GM23248 (cell line): ENCODE measurements around the gene APBA1. TPM values are rescaled to one million over a fixed set of nuclear protein-coding genes. Genes with fewer than 3 reads are reported as not detected.

Source experiments
- DNase-seq: peaks from one replicate; pipeline ENCODE4 v3.0.0-alpha.2; 2015
- H2AFZ ChIP-seq: fragments of 200-600 bp; sonication (generic); 2 replicates; pipeline ENCODE4 v1.6.1; 2016; ENCODE audit warnings: antibody characterized with exemption
- H3F3A ChIP-seq: fragments of 200-600 bp; sonication (generic); 2 replicates; pipeline ENCODE4 v1.6.1; 2016; ENCODE audit warnings: mild to moderate bottlenecking, antibody characterized with exemption, mixed run types; ENCODE audit not compliant: insufficient read depth
- H3K27ac ChIP-seq: fragments of 200-600 bp; sonication (generic); 2 replicates; pipeline ENCODE4 v1.5.1; 2016; ENCODE audit warnings: mild to moderate bottlenecking
- H3K27me3 ChIP-seq: fragments of 200-600 bp; sonication (generic); replicated peaks from 2 replicates; pipeline ENCODE4 v1.6.1; 2016; ENCODE audit warnings: mild to moderate bottlenecking; ENCODE audit not compliant: insufficient read depth
- H3K36me3 ChIP-seq: fragments of 200-600 bp; sonication (generic); 2 replicates; pipeline ENCODE4 v1.6.1; 2016; ENCODE audit warnings: low read depth, mild to moderate bottlenecking
- H3K4me1 ChIP-seq: fragments of 200-600 bp; sonication (generic); 2 replicates; pipeline ENCODE4 v1.6.1; 2016; ENCODE audit warnings: mild to moderate bottlenecking; ENCODE audit not compliant: insufficient read depth
- H3K4me2 ChIP-seq: fragments of 200-600 bp; sonication (generic); one replicate; pipeline ENCODE4 v1.6.1; 2016; ENCODE audit warnings: mild to moderate bottlenecking; ENCODE audit not compliant: unreplicated experiment
- H3K4me3 ChIP-seq: fragments of 200-600 bp; sonication (generic); 2 replicates; pipeline ENCODE4 v1.5.1; 2016; ENCODE audit warnings: mild to moderate bottlenecking
- H3K79me2 ChIP-seq: fragments of 200-600 bp; sonication (generic); 2 replicates; pipeline ENCODE4 v1.6.1; 2016; ENCODE audit warnings: mild to moderate bottlenecking; ENCODE audit not compliant: insufficient read depth
- H3K9ac ChIP-seq: fragments of 200-600 bp; sonication (generic); 2 replicates; pipeline ENCODE4 v1.6.1; 2016; ENCODE audit warnings: mild to moderate bottlenecking
- H3K9me2 ChIP-seq: fragments of 200-600 bp; sonication (generic); 2 replicates; pipeline ENCODE4 v1.6.1; 2016; ENCODE audit warnings: mixed run types, mild to moderate bottlenecking, moderate library complexity; ENCODE audit not compliant: insufficient read depth
- H3K9me3 ChIP-seq: fragments of 200-600 bp; sonication (generic); one replicate; pipeline ENCODE4 v1.6.1; 2017; ENCODE audit warnings: low read depth
- H4K20me1 ChIP-seq: fragments of 200-600 bp; sonication (generic); 2 replicates; pipeline ENCODE4 v1.6.0; 2016; ENCODE audit not compliant: insufficient read depth
- EZH2 ChIP-seq: fragments of 200-600 bp; sonication (generic); IDR thresholded peaks from 2 replicates; pipeline ENCODE4 v1.6.1; 2018; ENCODE audit warnings: antibody characterized with exemption, mild to moderate bottlenecking; ENCODE audit not compliant: insufficient read depth, poor library complexity, severe bottlenecking
- EZH2phosphoT487 ChIP-seq: fragments of 200-600 bp; sonication (generic); IDR thresholded peaks from 2 replicates; pipeline ENCODE4 v1.6.1; 2018; ENCODE audit warnings: antibody characterized with exemption, moderate library complexity, mild to moderate bottlenecking, low read depth; ENCODE audit not compliant: insufficient read depth
- WGBS, 2 experiments: methylation state at CpG; one replicate each; pipeline ENCODE4 v1.1.6; 2015 to 2017; ENCODE audit warnings: low lambda C conversion rate in 2 of 2, low coverage in 1 of 2; ENCODE audit errors: missing lambda C conversion rate in 2 of 2; 5-methylcytosine and 5-hydroxymethylcytosine counted together
- in situ Hi-C: fragments of 300-500 bp; cut with MboI; formaldehyde crosslinking; loops from 2 replicates; pipeline ENCODE4 v1.15.0; 2020
- polyA plus RNA-seq: library from polyadenylated mRNA; unstranded; fragments of >200 nt; fragmentation: Nextera tagmentation; extraction: Ambion mirVana; gene quantifications from 2 replicates; pipeline ENCODE4 v1.2.1, GENCODE V29; 2016
- total RNA-seq: library from RNA; depleted of rRNA; stranded (reverse); fragments of >200 nt; shearing (Covaris generic); gene quantifications from 2 replicates; pipeline ENCODE4 v1.2.3, GENCODE V29; 2014

The APBA1 gene
- total and polyA plus RNA-seq, 2 experiments from 2014 or later: 0.93 to 11.3 TPM

DNA sequence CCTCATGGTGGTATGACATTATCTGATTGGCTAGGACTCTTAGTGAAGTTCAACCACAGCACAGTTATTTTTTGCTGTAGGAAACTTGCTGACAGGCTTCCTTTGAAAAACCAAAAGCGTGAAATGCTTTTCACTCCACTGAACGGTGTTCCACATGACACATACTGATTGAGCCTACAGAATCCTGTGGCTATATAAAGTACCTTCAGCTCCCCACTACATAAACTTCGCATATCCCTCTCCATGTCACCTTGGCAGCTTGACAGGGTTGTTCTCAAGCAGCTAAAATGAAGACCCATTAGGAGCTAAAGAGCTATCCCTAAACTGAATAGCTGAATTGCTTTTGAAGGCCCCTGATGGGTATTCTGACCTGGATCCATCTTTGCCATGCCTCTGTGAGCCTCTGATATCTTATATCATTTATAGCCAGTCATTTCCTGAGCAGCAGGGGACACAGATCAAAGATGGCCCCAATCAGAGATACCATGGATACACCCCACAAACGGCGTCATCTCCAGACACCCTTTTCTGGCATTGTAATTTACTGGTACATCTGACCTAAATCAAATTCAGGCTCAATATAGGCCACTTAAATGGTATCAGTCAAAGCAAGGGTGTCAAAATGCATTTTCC, 91.5 kb downstream of the APBA1 start:
- peaks cover 18% of the 10 kb centered on the region for H3F3A ChIP-seq
- no peaks in the 10 kb centered on the region for H3K9me3 ChIP-seq
- no peak overlapping the region for H2AFZ ChIP-seq
- no peak overlapping the region for H3K9ac ChIP-seq
- no peak for DNase-seq
- no peak overlapping the region for H3K4me2 ChIP-seq
- TF ChIP-seq EZH2phosphoT487: no peak
- TF ChIP-seq EZH2: no peak
- no peaks in the 10 kb centered on the region for H3K27me3 ChIP-seq
- no peaks in the 10 kb centered on the region for H4K20me1 ChIP-seq
- H3K27ac ChIP-seq: no peak overlapping the region
- H3K36me3 ChIP-seq: no peaks in the 10 kb centered on the region
- no peak overlapping the region for H3K4me3 ChIP-seq
- H3K9me2 ChIP-seq: no peaks in the 10 kb centered on the region
- H3K4me1 ChIP-seq: peaks cover 28% of the 10 kb centered on the region
- WGBS, 2 experiments: 92 to 96% methylated on average over 5 of the region's 5 CpGs
- H3K79me2 ChIP-seq: no peaks in the 10 kb centered on the region
- in situ Hi-C loops: no loop called here

DNA sequence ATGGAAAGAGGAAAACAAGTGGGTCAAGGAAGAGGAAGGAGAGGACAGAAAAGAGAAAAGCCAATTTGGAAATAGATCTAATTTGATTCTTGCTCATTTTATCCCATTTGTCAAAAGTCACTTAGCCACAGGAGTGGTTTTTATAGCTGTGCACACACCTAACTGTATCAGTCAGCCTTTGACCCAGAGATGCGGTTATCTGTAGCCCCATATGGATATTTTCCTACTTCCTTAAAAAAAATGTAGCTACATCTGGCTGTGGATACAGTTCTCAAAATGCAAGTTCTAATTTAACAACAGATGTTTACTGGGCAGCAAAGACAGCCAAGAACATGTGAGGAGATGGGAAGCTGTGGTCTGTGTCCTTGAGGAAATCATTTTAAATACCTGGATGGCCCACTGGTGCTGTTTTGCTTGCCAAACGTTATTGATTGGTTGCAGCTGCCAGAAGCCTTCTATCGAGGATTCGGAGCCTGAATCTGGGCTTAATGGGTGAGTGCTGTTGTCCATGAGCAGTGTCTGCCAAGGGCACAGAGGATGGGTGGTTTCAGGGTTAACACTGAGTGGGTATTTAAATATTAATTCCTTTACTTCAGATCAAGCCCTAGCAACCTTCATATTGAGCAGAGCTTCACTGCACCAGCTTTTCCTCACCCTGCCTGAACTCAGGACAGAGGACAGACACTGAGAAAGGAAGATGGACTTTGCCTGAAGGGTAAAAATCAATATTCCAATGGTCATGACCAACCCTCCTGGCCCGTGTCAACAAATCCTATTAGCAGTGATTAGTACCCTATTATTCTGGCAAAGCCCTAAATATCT, 92.2 kb downstream of the APBA1 start:
- TF ChIP-seq EZH2phosphoT487 (no peak), EZH2 (no peak)
- H3K4me2 ChIP-seq: no peak overlapping the region

DNA sequence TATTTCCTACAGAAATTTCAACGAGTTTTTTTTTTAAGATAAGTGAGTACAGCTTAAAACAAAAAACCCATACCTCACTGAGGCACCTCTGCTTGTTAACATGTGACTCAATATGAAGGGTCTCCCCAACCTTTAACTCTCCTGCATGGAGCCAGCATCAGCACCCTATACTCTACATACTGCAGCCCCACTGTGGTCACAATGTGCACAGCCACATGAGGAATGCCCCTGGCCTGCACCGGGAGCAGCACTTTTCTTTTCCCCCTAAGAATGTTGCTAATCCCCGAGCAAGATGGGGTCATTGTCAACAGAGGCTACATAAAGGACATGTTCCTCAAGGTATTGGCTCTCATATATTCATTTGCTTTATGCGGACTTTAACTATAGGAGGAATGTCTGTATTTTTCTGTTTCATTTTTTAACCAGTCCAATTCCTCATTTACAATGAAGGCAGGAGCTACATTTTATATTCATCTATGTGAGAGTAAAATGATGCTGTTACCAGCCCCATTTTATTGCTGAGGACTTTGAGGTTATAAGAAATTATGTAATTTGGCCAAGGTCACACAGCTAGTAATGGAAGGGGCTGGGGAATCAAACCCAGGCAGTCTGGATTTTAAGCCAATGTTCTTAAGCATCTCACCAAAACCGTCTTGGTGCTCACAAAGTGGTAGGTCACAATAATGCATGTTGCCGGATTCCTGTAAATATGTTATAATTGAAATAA, 93.0 kb downstream of the APBA1 start:
- Histone ChIP-seq H3F3A (peaks cover 3% of the 10 kb centered on the region), H3K9me2 (no peaks in the 10 kb centered on the region), H3K36me3 (no peaks in the 10 kb centered on the region), H4K20me1 (no peaks in the 10 kb centered on the region), H3K27me3 (no peaks in the 10 kb centered on the region), H3K4me1 (peaks cover 17% of the 10 kb centered on the region), H3K27ac (no peak overlapping the region), H3K9me3 (no peaks in the 10 kb centered on the region), H3K79me2 (no peaks in the 10 kb centered on the region), H3K9ac (no peak overlapping the region), H2AFZ (no peak overlapping the region), H3K4me3 (no peak overlapping the region), H3K4me2 (no peak overlapping the region)
- TF ChIP-seq EZH2 (no peak), EZH2phosphoT487 (no peak)
- DNase-seq: no peak
- in situ Hi-C loops: no loop called here
- WGBS, 2 experiments: 96% methylated on average over 6 of the region's 6 CpGs

More for the DNA sequence above, 92.2 kb downstream of the APBA1 start:
- no peak overlapping the region for H3K9ac ChIP-seq
- H3K27me3 ChIP-seq: no peaks in the 10 kb centered on the region
- no peaks in the 10 kb centered on the region for H4K20me1 ChIP-seq
- no peak overlapping the region for H3K4me3 ChIP-seq
- in situ Hi-C loops: no loop called here
- DNase-seq: no peak
- H3F3A ChIP-seq: peaks cover 11% of the 10 kb centered on the region
- no peaks in the 10 kb centered on the region for H3K79me2 ChIP-seq
- no peak overlapping the region for H3K27ac ChIP-seq
- no peaks in the 10 kb centered on the region for H3K9me2 ChIP-seq
- no peaks in the 10 kb centered on the region for H3K36me3 ChIP-seq
- peaks cover 23% of the 10 kb centered on the region for H3K4me1 ChIP-seq
- no peak overlapping the region for H2AFZ ChIP-seq
- no peaks in the 10 kb centered on the region for H3K9me3 ChIP-seq
- 67 to 70% methylated on average over 5 of the region's 5 CpGs for WGBS, 2 experiments

DNA sequence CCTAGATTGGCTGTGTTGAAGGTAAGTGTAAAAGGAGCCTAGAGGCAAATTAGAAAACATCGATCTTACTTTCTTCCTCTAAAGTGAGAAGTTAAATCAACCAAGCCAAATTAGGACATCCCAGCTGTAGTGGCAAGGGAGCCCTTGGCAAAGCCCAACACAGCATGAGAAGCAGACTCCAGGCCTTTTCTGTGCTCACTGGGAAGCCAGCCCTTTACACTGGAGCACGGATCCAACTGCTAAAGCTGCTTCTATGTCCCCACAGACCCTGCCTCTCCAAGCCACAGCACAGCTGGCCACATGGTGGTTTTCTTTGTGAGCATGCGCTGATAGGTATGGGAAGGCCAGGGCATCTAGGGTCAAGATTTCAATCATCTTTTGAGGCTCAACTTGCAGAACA, 94.1 kb downstream of the APBA1 start:
- Histone ChIP-seq H3K36me3 (no peaks in the 10 kb centered on the region), H3K4me1 (peaks cover 19% of the 10 kb centered on the region), H3K27ac (no peak overlapping the region), H4K20me1 (no peaks in the 10 kb centered on the region), H2AFZ (no peak overlapping the region), H3K4me2 (no peak overlapping the region), H3K9me2 (no peaks in the 10 kb centered on the region), H3K9me3 (no peaks in the 10 kb centered on the region), H3K4me3 (no peak overlapping the region), H3K79me2 (no peaks in the 10 kb centered on the region), H3K9ac (no peak overlapping the region), H3F3A (no peaks in the 10 kb centered on the region), H3K27me3 (no peaks in the 10 kb centered on the region)
- 35 to 37% methylated on average over 3 of the region's 3 CpGs for WGBS, 2 experiments
- TF ChIP-seq EZH2phosphoT487 (no peak), EZH2 (no peak)
- in situ Hi-C loops: no loop called here
- DNase-seq: no peak
